Measurements from ENCODE around the gene SPOCK2. TPM values are rescaled to one million over a fixed set of nuclear protein-coding genes. Genes with fewer than 3 reads are reported as not detected.

SPOCK2 gene
- total RNA-seq, 1 donor from 2014 or later = 3.4 TPM

GRCh38 chr10:72061930-72062329, 26.4 kb downstream of the SPOCK2 start:
- Mint-ChIP-seq H3K27me3 (ENCODE audit: unreplicated experiment) (peaks cover 5% of the 10 kb centered on the region), H3K4me1 (ENCODE audit: unreplicated experiment) (no peaks in the 10 kb centered on the region), H3K27ac (ENCODE audit: unreplicated experiment) (no peak overlapping the region), H3K4me3 (ENCODE audit: unreplicated experiment) (no peak overlapping the region), H3K9me3 (ENCODE audit: unreplicated experiment) (no peaks in the 10 kb centered on the region), H3K36me3 (ENCODE audit: low read depth, unreplicated experiment) (no peaks in the 10 kb centered on the region)
- no peak for DNase-seq (ENCODE audit: low spot score)
- no peak for TF ChIP-seq CTCF (IDR thresholded peaks at IDR 0.05; ENCODE audit: unreplicated experiment)

- Mint-ChIP-seq H3K36me3 (ENCODE audit: low read depth, unreplicated experiment) (no peaks in the 10 kb centered on the region), H3K27me3 (ENCODE audit: unreplicated experiment) (peaks cover 5% of the 10 kb centered on the region), H3K9me3 (ENCODE audit: unreplicated experiment) (no peaks in the 10 kb centered on the region), H3K4me1 (ENCODE audit: unreplicated experiment) (no peaks in the 10 kb centered on the region), H3K27ac (ENCODE audit: unreplicated experiment) (no peak overlapping the region), H3K4me3 (ENCODE audit: unreplicated experiment) (no peak overlapping the region)
- peak; percentile 24 for DNase-seq (ENCODE audit: low spot score)
- no peak for TF ChIP-seq CTCF (IDR thresholded peaks at IDR 0.05; ENCODE audit: unreplicated experiment)
These were observed 26.9 kb downstream of the SPOCK2 start for GRCh38 chr10:72061491-72061890.

GRCh38 chr10:72059843-72060822, 28.2 kb downstream of the SPOCK2 start:
- H3K27me3 Mint-ChIP-seq (ENCODE audit: unreplicated experiment) = peaks cover 5% of the 10 kb centered on the region
- no peak overlapping the region for H3K27ac Mint-ChIP-seq (ENCODE audit: unreplicated experiment)
- no peak overlapping the region for H3K4me3 Mint-ChIP-seq (ENCODE audit: unreplicated experiment)
- H3K4me1 Mint-ChIP-seq (ENCODE audit: unreplicated experiment) = no peaks in the 10 kb centered on the region
- TF ChIP-seq CTCF (IDR thresholded peaks at IDR 0.05; ENCODE audit: unreplicated experiment) = no peak
- no peak for DNase-seq (ENCODE audit: low spot score)
- no peaks in the 10 kb centered on the region for H3K9me3 Mint-ChIP-seq (ENCODE audit: unreplicated experiment)
- no peaks in the 10 kb centered on the region for H3K36me3 Mint-ChIP-seq (ENCODE audit: low read depth, unreplicated experiment)

GRCh38 chr10:72058989-72059842, 29.1 kb downstream of the SPOCK2 start:
- DNase-seq (ENCODE audit: low spot score) = no peak
- Mint-ChIP-seq H3K4me3 (ENCODE audit: unreplicated experiment) (no peak overlapping the region), H3K9me3 (ENCODE audit: unreplicated experiment) (no peaks in the 10 kb centered on the region), H3K36me3 (ENCODE audit: low read depth, unreplicated experiment) (no peaks in the 10 kb centered on the region), H3K4me1 (ENCODE audit: unreplicated experiment) (no peaks in the 10 kb centered on the region), H3K27ac (ENCODE audit: unreplicated experiment) (no peak overlapping the region), H3K27me3 (ENCODE audit: unreplicated experiment) (peaks cover 5% of the 10 kb centered on the region)
- no peak for TF ChIP-seq CTCF (IDR thresholded peaks at IDR 0.05; ENCODE audit: unreplicated experiment)

All from endothelial cell (in vitro differentiated cells).